HepG2 (cell line): Measurements from ENCODE around the gene CEP162. TPM values are rescaled to one million over a fixed set of nuclear protein-coding genes. Genes with fewer than 3 reads are reported as not detected.

Experiments
- ATAC-seq: fragments of 200-7000 bp; cut with Tn5 transposase; 3 replicates; pipeline ENCODE4 v1.9.1; 2020; ENCODE audit warnings: mild to moderate bottlenecking, moderate library complexity
- BruUV-seq: library from RNA; stranded (reverse); fragments of 400-500 nt; replicated peaks from 2 replicates; lab custom pipeline; 2021; lab: Mats Ljungman, UMichigan
- CTCF ChIA-PET: fragments of 300-600 bp; formaldehyde crosslinking; extraction: SDS; loops from one replicate; lab custom pipeline; 2021; ENCODE audit warnings: low total read pairs, inconsistent platforms, low intra/inter-chr PET ratio; lab: Yijun Ruan, JAX
- POLR2A ChIA-PET: fragments of 350-600 bp; sonication (Branson Sonifier 250); formaldehyde crosslinking; loops from one replicate; lab custom pipeline; 2020; ENCODE audit warnings: antibody characterized with exemption, inconsistent platforms; lab: Yijun Ruan, JAX
- DNase-seq: peaks from one replicate; pipeline ENCODE4 v3.0.0-alpha.2; 2015; ENCODE audit warnings: low spot score
- FAIRE-seq: peaks from 3 replicates; lab custom pipeline; 2011; peaks lifted over from hg19 to GRCh38; lab: Jason Lieb, UNC
- H2AFZ ChIP-seq: one replicate; pipeline ENCODE4 v1.6.1; 2011; ENCODE audit warnings: low read length, inconsistent platforms
- H3K27ac ChIP-seq: fragments of 300-600 bp; 3 replicates; pipeline ENCODE4 v1.8.0; 2011; ENCODE audit warnings: mixed run types, mild to moderate bottlenecking, mixed read lengths, low read length, inconsistent platforms; ENCODE audit not compliant: insufficient read depth; ENCODE audit errors: extremely low read length
- H3K27me3 ChIP-seq, 2 experiments: fragments of 200-600 bp in 1 of 2; 2 replicates in 1 of 2; 3 replicates in 1 of 2; pipeline versions ENCODE4 v1.6.0 to v1.8.0; 2011; ENCODE audit warnings: low read length in 2 of 2, mild to moderate bottlenecking in 2 of 2, moderate library complexity in 2 of 2, inconsistent platforms in 1 of 2; ENCODE audit not compliant: insufficient read depth in 2 of 2, control insufficient read depth in 1 of 2
- H3K36me3 ChIP-seq, 2 experiments: fragments of 200-600 bp in 1 of 2; replicated peaks in 1 of 2; 2 replicates in 1 of 2; 3 replicates in 1 of 2; pipeline versions ENCODE4 v1.5.1 to v1.8.0; 2011; ENCODE audit warnings: low read length in 2 of 2, inconsistent platforms in 1 of 2; ENCODE audit not compliant: insufficient read depth in 2 of 2, control insufficient read depth in 1 of 2
- H3K4me1 ChIP-seq: 2 replicates; pipeline ENCODE4 v1.5.1; 2012; ENCODE audit warnings: low read length, inconsistent platforms; ENCODE audit not compliant: insufficient read depth
- H3K4me2 ChIP-seq: 2 replicates; pipeline ENCODE4 v1.6.0; 2011; ENCODE audit warnings: low read depth, low read length, inconsistent platforms
- H3K4me3 ChIP-seq, 3 experiments: fragments of 200-600 bp in 1 of 3; sonication (generic), shearing (Covaris generic) in 1 of 3; replicated peaks in 1 of 3; 2 replicates each; pipeline ENCODE4 v1.5.1; 2011 to 2016; ENCODE audit warnings: low read length in 3 of 3, inconsistent platforms in 2 of 3, low read depth in 2 of 3, mild to moderate bottlenecking in 2 of 3, control low read depth in 1 of 3, mixed read lengths in 1 of 3; ENCODE audit not compliant: insufficient read depth in 1 of 3
- H3K79me2 ChIP-seq: one replicate; pipeline ENCODE4 v1.6.1; 2011; ENCODE audit warnings: low read length, inconsistent platforms; ENCODE audit not compliant: insufficient read depth
- H3K9ac ChIP-seq: 2 replicates; pipeline ENCODE4 v1.6.0; 2011; ENCODE audit warnings: mild to moderate bottlenecking, low read depth, low read length, inconsistent platforms; ENCODE audit not compliant: insufficient read depth
- H3K9me3 ChIP-seq: 2 replicates; pipeline ENCODE4 v1.5.1; 2012; ENCODE audit warnings: mild to moderate bottlenecking, low read length
- H4K20me1 ChIP-seq: 2 replicates; pipeline ENCODE4 v1.6.0; 2011; ENCODE audit warnings: inconsistent platforms, mild to moderate bottlenecking, low read length, moderate library complexity; ENCODE audit not compliant: insufficient read depth
- CBX1 ChIP-seq: IDR thresholded peaks from one replicate; pipeline ENCODE4 v1.6.1; 2016; ENCODE audit warnings: antibody characterized with exemption, low read depth
- ETV6 ChIP-seq: sonication (generic); formaldehyde crosslinking; conservative IDR thresholded peaks from 2 replicates; pipeline ENCODE4 v1.4.0; 2020; ENCODE audit warnings: missing genetic modification reagents
- FOXP4 ChIP-seq: sonication (generic); formaldehyde crosslinking; IDR thresholded peaks from 2 replicates; pipeline ENCODE4 v1.4.0; 2020; ENCODE audit warnings: missing genetic modification reagents
- MLXIP ChIP-seq: sonication (generic); formaldehyde crosslinking; IDR thresholded peaks from 2 replicates; pipeline ENCODE4 v1.9.0; 2021; ENCODE audit warnings: missing genetic modification reagents, borderline replicate concordance
- MXD1 ChIP-seq: sonication (generic); formaldehyde crosslinking; IDR thresholded peaks from 2 replicates; pipeline ENCODE4 v1.4.0; 2020; ENCODE audit warnings: mild to moderate bottlenecking, missing genetic modification reagents
- NAIF1 ChIP-seq: sonication (generic); formaldehyde crosslinking; IDR thresholded peaks from 2 replicates; pipeline ENCODE4 v1.5.0; 2020; ENCODE audit warnings: mild to moderate bottlenecking, missing genetic modification reagents, borderline replicate concordance
- THAP11 ChIP-seq: IDR thresholded peaks from 2 replicates; pipeline ENCODE4 v1.6.1; 2016; ENCODE audit warnings: missing biosample characterization, missing genetic modification reagents
- THAP9 ChIP-seq: sonication (generic); formaldehyde crosslinking; IDR thresholded peaks from 2 replicates; pipeline ENCODE4; 2020; ENCODE audit warnings: missing genetic modification reagents, mild to moderate bottlenecking, borderline replicate concordance
- ZBTB37 ChIP-seq: sonication (generic); formaldehyde crosslinking; IDR thresholded peaks from 2 replicates; pipeline ENCODE4 v1.4.0; 2020; ENCODE audit warnings: mild to moderate bottlenecking, missing genetic modification reagents
- ZNF160 ChIP-seq: sonication (generic); formaldehyde crosslinking; IDR thresholded peaks from 2 replicates; pipeline ENCODE4 v1.8.0; 2022; ENCODE audit warnings: mild to moderate bottlenecking, inconsistent platforms, missing genetic modification reagents
- ZNF354B ChIP-seq: sonication (generic); formaldehyde crosslinking; IDR thresholded peaks from 2 replicates; pipeline ENCODE4 v1.8.0; 2022; ENCODE audit warnings: mild to moderate bottlenecking, missing genetic modification reagents
- ZNF441 ChIP-seq: sonication (generic); formaldehyde crosslinking; IDR thresholded peaks from 2 replicates; pipeline ENCODE4 v1.7.0; 2021; ENCODE audit warnings: missing genetic modification reagents, borderline replicate concordance
- ZNF703 ChIP-seq: sonication (generic); formaldehyde crosslinking; IDR thresholded peaks from 2 replicates; pipeline ENCODE4 v1.5.1; 2020; ENCODE audit warnings: missing genetic modification reagents, mild to moderate bottlenecking, moderate library complexity, borderline replicate concordance
- ZSCAN12 ChIP-seq: sonication (generic); formaldehyde crosslinking; IDR thresholded peaks from 2 replicates; pipeline ENCODE4 v1.9.0; 2021; ENCODE audit warnings: mild to moderate bottlenecking, missing genetic modification reagents
- whole genome bisulfite sequencing: methylation state at CpG from one replicate; pipeline ENCODE4 v1.1.6; 2017; ENCODE audit warnings: low lambda C conversion rate; 5-methylcytosine and 5-hydroxymethylcytosine counted together
- in situ Hi-C: cut with HindIII; loops from 2 replicates; pipeline ENCODE4 v1.10.0; 2017; ENCODE audit warnings: low pct_unique_long_range_greater_than_20kb; ENCODE audit not compliant: extremely low pct_ligation_motif_present
- intact Hi-C: fragments of 100-400 bp; cut with micrococcal nuclease; formaldehyde crosslinking; loops from one replicate; pipeline ENCODE4 v1.10.0; 2022; ENCODE audit not compliant: unreplicated experiment
- polyA plus RNA-seq, 8 experiments: library from polyadenylated mRNA; depleted of rRNA in 3 of 8; stranded (reverse) in 7 of 8; unstranded in 1 of 8; fragments of >200 nt; fragmentation: Illumina TruSeq in 4 of 8; extraction: Trizol in 4 of 8; gene quantifications; 2 replicates each; pipeline versions ENCODE4 v1.2.1 to v1.2.3, GENCODE V29; 2011 to 2016; ENCODE audit warnings: low read depth in 4 of 8, missing spikeins in 1 of 8, mixed read lengths in 1 of 8; ENCODE audit not compliant: insufficient read depth in 1 of 8
- total RNA-seq, 5 experiments: library from RNA; depleted of rRNA; stranded (reverse); fragments of >200 nt; fragmentation: Illumina TruSeq; extraction: Trizol; gene quantifications; 2 replicates each; pipeline ENCODE4 v1.2.3, GENCODE V29; 2016; ENCODE audit warnings: low read depth in 1 of 5

The CEP162 gene
- total and polyA plus RNA-seq, 2 of the 13 experiments (the other 11 are each of a cell fraction or from before 2014, with no cell fraction given), result 0.50 to 7.9 TPM

- WGBS, result 73% methylated on average over 3 of the region's 3 CpGs
- FAIRE-seq, result no peak
- no peak for TF ChIP-seq MXD1
- TF ChIP-seq ZNF354B (CRISPR knock-in tag), result no peak
- TF ChIP-seq ZNF160, result no peak
- TF ChIP-seq ZNF703, result no peak
- TF ChIP-seq ZNF441, result no peak
- TF ChIP-seq ETV6 (CRISPR knock-in tag), result no peak
- no peak for TF ChIP-seq MLXIP (CRISPR knock-in tag)
- TF ChIP-seq CBX1, result no peak
- TF ChIP-seq FOXP4 (CRISPR knock-in tag), result no peak
- TF ChIP-seq THAP11 (CRISPR knock-in tag), result no peak
- TF ChIP-seq THAP9, result no peak
- TF ChIP-seq ZBTB37 (CRISPR knock-in tag), result no peak
- no peak for TF ChIP-seq NAIF1
- no peak for TF ChIP-seq ZSCAN12 (CRISPR knock-in tag)
Observed at GRCh38 chr6:84268781-84269180, 41.3 kb upstream of the CEP162 start.

More at GRCh38 chr6:84268781-84269180, 41.3 kb upstream of the CEP162 start:
- Histone ChIP-seq H3K4me2 (no peak overlapping the region), H3K36me3 (no peaks in the 10 kb centered on the region), H3K9ac (no peak overlapping the region), H3K27ac (no peak overlapping the region), H3K4me3 (no peak overlapping the region), H3K79me2 (no peaks in the 10 kb centered on the region), H3K4me1 (peaks cover 35% of the 10 kb centered on the region), H3K9me3 (0 out of 2 replicates have a peak, but pooled peaks cover 4% of the 10 kb centered on the region), H3K27me3 (no peaks in the 10 kb centered on the region), H2AFZ (no peak overlapping the region), H4K20me1 (no peaks in the 10 kb centered on the region)
- BruUV-seq, result no TSS peak
- CTCF ChIA-PET, result no interaction called here
- DNase-seq, result no peak
- POLR2A ChIA-PET, result no interaction called here
- ATAC-seq, result no peak
- in situ Hi-C loops, result no loop called here
- intact Hi-C loops, result no loop called here
